GM12865 (cell line): ENCODE data around the gene ABCC10.
"Not testable (repeated sequence)": the region's sequence is repeated elsewhere in the genome, so short reads cannot be mapped to it uniquely, and the experiment has no call there.

Experiments used
- DNase-seq: peaks from one replicate; pipeline ENCODE4 v3.0.0; 2010; ENCODE audit warnings: low read depth
- H3K4me3 ChIP-seq: 2 replicates; pipeline ENCODE4 v1.5.1; 2011; ENCODE audit warnings: mild to moderate bottlenecking, low read depth, low read length, control low read depth
- CTCF ChIP-seq: IDR thresholded peaks from 2 replicates; pipeline ENCODE4 v1.5.1; 2011; ENCODE audit warnings: low read length, control low read depth, low read depth, inconsistent platforms; ENCODE audit not compliant: insufficient read depth; ENCODE audit errors: missing control alignments

ABCC10 gene

GRCh38 chr6:43408259-43408658, 19.1 kb upstream of the ABCC10 start:
- no peak for DNase-seq
- H3K4me3 ChIP-seq, result no peak overlapping the region
- TF ChIP-seq CTCF, result no peak

- DNase-seq, H3K4me3 ChIP-seq: not testable (repeated sequence)
Measured at GRCh38 chr6:43410776-43411175, 16.6 kb upstream of the ABCC10 start.

GRCh38 chr6:43412541-43412940, 14.8 kb upstream of the ABCC10 start:
- no peak for TF ChIP-seq CTCF
- H3K4me3 ChIP-seq, result no peak overlapping the region
- no peak for DNase-seq

- no peak for DNase-seq
- no peak for TF ChIP-seq CTCF
- no peak overlapping the region for H3K4me3 ChIP-seq
Measured at GRCh38 chr6:43413002-43413401, 14.3 kb upstream of the ABCC10 start.

GRCh38 chr6:43415275-43415674, 12.1 kb upstream of the ABCC10 start:
- DNase-seq, H3K4me3 ChIP-seq: not testable (repeated sequence)

GRCh38 chr6:43416935-43417334, 10.4 kb upstream of the ABCC10 start:
- no peak for DNase-seq
- H3K4me3 ChIP-seq, result no peak overlapping the region
- no peak for TF ChIP-seq CTCF

- no peak for DNase-seq
- TF ChIP-seq CTCF, result no peak
- no peak overlapping the region for H3K4me3 ChIP-seq
Measured at GRCh38 chr6:43420012-43420709, 7.2 kb upstream of the ABCC10 start.

GRCh38 chr6:43421831-43422230, 5.5 kb upstream of the ABCC10 start:
- no peak for TF ChIP-seq CTCF
- no peak for DNase-seq

GRCh38 chr6:43425083-43425482, 2.3 kb upstream of the ABCC10 start:
- H3K4me3 ChIP-seq, DNase-seq: not testable (repeated sequence)

More at GRCh38 chr6:43421831-43422230, 5.5 kb upstream of the ABCC10 start:
- no peak overlapping the region for H3K4me3 ChIP-seq
